ENCODE results near the gene GARIN5A.

The GARIN5A gene

DNA sequence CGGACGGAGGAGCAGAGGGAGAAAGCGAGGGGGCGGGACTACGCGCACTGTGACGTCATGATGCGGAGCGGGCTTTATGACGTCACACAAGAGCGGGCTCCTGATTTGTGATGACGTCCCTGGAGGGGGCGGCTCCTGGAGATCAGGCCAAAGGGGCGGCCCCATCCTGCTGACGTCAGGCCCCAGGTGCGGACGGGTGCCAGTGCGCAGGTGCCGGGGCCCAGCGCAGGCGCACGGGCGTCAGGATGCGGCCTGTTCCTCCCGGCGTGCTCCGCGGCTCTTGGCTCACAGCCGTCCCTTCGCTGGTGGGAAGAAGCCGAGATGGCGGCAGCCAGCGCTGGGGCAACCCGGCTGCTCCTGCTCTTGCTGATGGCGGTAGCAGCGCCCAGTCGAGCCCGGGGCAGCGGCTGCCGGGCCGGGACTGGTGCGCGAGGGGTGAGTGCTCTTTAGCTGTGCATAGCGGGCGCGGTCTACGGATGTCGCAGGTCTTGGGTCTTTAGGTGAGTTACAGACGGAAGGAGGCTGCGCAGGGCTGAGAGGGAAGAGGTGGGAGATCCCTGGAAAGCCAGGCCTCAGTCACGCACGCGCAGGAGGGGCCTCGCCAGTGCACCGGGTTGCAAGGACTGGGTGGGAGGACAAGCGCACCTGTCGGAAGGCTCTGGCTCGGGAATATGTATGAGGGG lies at the start of gene GARIN5A, which contains the start of gene EMC10:
GARIN5A (minus strand) TSS at position 625 of the 683 bp plus-strand sequence; CDS start at position 165, 460 bp downstream.
EMC10 (plus strand) TSS at position 284 of the 683 bp plus-strand sequence; CDS start at position 322, 38 bp downstream.
- DNase-seq: peak; percentile 52 to 80

DNA sequence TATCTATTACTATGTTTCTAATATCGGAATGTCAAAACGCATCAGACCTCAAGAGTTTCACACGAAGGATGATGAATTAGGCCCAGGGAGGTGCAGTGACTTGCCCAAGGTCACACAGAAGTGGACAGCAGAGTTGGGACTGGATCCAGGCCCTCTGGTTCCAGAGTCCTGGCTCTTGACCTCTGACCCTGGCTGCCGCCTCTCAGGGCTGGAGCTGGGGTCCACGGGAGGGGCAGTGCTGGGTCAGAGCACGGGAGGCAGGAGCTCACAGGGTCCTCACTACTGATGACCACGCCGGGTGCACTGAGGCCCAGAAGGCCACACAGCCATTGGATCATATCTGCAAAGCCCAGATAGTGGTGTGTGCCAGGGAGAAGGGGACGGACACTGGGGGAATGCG lies 46.2 kb upstream of the GARIN5A start:
- no peak for DNase-seq

- DNase-seq: no peak
Measured at GRCh38 chr19:50520822-50521465, 44.3 kb upstream of the GARIN5A start.

DNA sequence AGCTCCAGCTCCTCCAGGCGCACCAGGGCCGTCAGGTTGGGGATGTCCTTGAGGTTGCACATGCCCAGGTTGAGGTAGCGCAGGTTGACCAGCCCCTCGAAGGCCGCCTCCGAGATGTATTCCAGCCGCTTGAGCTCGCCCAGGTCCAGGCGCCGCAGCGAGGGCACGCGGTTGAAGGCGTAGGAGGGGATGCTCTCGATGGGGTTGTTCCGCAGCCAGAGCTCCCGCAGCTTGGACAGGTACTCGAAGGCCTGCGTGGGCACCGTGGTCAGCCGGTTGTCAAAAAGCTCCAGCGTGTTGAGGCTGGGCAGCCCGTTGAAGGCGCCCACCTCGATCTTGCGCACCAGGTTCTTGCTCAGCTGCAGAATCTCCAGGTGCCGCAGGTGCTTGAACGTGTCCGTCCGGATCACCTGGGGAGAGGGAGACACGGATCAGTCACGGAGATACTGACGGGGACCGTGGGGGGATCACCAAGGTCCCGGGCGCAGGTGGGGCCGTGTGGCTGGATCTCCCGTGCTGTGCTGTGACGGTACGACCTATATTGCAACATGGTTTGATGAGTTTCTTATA lies 42.4 kb upstream of the GARIN5A start:
- DNase-seq: no peak

DNA sequence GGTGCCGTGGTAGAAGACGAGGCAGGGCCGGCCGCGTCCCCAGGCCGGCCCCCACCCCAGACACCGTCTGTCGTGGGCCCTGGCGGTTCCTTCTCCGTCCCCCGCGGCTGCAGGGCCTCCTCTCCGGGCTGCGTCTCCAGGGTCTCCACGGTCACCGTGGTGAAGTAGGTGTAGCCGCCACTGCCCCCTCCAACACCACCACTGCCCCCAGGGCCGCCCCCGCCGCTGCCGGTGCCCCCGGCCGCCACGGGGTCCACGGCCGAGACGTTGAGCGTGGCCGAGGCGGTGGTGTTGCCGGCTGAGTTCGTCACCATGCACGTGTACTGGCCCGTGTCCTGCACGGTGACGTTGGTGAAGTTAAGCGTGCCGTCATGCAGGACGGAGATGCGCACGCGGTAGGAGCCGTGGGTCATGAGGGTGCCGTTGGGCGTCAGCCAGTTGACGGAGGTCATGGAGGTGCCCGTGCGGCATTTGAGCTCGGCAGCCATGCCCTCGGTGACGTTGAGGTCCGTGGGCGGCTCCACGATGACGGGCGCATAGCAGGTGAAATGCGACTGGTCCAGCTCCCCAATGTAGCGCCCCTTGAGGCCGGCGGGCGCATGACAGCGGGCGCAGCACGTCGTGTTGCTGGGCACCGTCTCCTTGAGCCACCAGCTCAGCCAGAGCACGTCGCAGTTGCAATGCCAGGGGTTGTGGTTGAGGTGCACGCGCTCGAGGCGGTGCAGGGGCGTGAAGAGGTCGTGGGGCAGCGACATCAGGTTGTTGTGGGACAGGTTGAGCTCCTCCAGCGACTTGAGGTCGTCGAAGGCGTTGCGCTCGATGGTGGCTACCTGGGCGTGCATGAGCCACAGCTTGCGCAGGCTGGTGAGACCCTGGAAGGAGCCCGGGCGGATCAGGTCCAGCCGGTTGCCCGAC lies 41.7 kb upstream of the GARIN5A start:
- DNase-seq: no peak

- no peak for DNase-seq
Measured at GRCh38 chr19:50517704-50518075, 41.0 kb upstream of the GARIN5A start.

- no peak for DNase-seq
Measured at GRCh38 chr19:50516964-50517703, 40.5 kb upstream of the GARIN5A start.

- DNase-seq: no peak
Measured at GRCh38 chr19:50516456-50516855, 39.8 kb upstream of the GARIN5A start.

DNA sequence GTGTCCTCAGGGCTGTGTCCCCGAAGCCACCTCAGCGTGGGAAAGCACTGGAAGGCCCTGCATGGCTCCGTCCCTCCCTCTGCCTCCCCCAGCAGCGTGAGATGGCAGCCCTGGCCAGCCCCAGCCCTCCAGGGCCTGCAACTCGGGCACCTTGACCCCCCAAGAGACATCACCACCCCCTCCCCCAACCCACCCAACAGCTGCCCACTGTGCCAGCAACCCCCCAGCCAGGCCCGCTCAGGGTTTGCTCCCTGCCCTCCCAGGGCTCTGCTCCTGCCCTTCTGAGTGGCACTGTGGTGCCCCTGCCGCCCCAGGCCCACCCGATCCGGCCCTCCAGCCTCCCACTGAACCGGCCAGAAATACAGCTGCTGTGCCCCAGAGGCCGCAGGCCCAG lies 38.5 kb upstream of the GARIN5A start:
- DNase-seq: no peak

DNA sequence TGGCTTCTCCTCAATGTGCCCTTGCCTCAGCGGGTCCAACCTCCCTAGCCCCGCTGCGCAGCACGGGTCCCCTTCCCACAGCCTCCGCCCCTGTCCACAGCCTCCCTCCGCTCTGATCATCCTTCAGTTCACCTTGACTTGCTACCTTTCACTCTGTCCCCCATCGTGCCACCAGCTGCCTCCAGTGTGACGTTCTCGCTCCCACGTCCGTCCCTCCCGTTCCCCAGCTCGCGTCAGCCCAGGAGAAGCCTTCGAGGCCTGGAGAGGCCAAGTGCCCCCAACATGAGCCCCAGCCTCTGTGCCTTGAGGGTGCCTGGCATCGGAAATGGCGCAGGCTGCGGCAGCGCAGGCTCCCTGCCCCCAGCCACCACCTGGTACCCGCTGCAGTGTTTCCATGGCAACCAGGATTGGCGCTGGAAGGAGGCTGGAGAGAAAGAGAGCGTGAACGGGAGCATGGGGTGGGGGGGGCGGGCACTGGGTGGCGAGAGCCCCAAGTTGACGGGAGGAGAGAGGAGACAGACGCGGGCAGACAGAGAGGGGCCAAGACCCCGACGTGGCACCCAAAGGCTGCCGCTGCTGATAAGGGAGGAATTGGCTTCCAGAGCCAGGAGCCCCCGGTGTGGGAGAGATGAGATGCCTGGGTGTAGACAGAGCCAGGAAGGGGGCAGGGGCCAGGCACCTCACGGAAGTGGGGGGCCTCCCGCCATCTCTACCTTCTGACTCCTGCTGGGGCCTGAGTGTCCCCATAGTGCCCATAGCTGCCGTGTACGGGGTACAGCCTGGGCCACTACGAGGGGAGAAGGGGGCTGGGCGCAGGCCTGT lies 37.9 kb upstream of the GARIN5A start:
- no peak for DNase-seq

GRCh38 chr19:50513746-50514345 lies 37.2 kb upstream of the GARIN5A start, which contains the start of gene ASPDH:
Gene ASPDH, minus strand, starts transcription at chr19:50513913. Its CDS starts 90 bp downstream, at chr19:50513823.
- DNase-seq: no peak

- DNase-seq: no peak
Measured at GRCh38 chr19:50512999-50513745, 36.5 kb upstream of the GARIN5A start.

GRCh38 chr19:50512112-50512998 lies 35.7 kb upstream of the GARIN5A start:
- DNase-seq: no peak

- peak; percentile 91 to 95 for DNase-seq
Measured at GRCh38 chr19:50511069-50511822, 34.6 kb upstream of the GARIN5A start, which contains the start of gene JOSD2. Gene JOSD2, minus strand, starts transcription at chr19:50511191. Its CDS starts 760 bp downstream, at chr19:50510431.

DNA sequence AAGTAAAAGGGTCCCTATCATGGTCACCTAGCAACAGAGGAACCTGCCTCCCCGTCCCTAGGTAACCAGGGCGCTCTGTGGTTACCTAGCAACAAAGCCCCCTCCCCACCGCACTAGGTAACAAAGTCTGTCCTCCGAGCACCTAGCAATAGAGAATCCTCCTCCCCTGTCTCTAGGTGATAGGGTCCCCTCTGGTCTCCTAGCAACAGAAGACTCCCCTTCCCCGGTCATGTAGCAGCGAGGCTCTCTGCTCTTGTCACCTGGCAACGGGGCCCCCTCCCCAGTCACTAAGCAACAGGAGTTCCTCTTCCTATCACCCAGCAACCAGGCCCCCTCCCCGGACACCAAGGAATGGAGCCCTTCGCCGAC lies 34.0 kb upstream of the GARIN5A start:
- peak in 1 of 2 experiments; percentile 60 for DNase-seq

GRCh38 chr19:50510121-50510670 lies 33.5 kb upstream of the GARIN5A start:
- no peak for DNase-seq

- DNase-seq: no peak
Measured at GRCh38 chr19:50509366-50509765, 32.7 kb upstream of the GARIN5A start.

DNA sequence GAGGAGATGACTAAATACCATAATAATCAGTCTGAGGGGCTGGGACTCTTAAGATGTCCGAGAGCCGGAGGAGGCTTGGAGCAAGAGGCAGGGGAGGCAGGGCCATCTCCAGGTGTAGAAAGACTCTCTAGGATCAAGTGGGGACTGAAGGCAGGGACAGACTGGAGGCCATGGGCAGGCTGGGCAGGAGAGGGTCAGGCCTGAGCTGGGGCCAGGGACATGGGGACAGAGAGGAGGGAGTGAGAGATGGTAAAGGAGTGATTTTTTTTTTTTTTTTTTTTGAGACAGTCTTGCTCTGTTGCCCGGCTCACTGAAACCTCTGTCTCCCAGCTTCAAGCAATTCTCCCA lies 32.2 kb upstream of the GARIN5A start:
- DNase-seq: no peak
